GM23338 (cell line): ENCODE results near the gene RPL28.

Experiments
- CREB1 ChIP-seq: fragments of 250-450 bp; sonication (Bioruptor Pico); IDR thresholded peaks from 2 replicates; pipeline ENCODE4 v1.5.0; 2020; ENCODE audit warnings: low read depth, mild to moderate bottlenecking, moderate library complexity
- EZH2 ChIP-seq: fragments of 200-600 bp; sonication (generic); IDR thresholded peaks from one replicate; pipeline ENCODE4 v1.8.0; 2017; ENCODE audit warnings: antibody characterized with exemption, mild to moderate bottlenecking, low read depth; ENCODE audit not compliant: unreplicated experiment
- EZH2phosphoT487 ChIP-seq: fragments of 200-600 bp; sonication (generic); IDR thresholded peaks from one replicate; pipeline ENCODE4 v1.8.1; 2018; ENCODE audit warnings: antibody characterized with exemption; ENCODE audit not compliant: unreplicated experiment
- JUNB ChIP-seq: IDR thresholded peaks from one replicate; pipeline ENCODE4 v1.6.1; 2016; ENCODE audit warnings: antibody characterized with exemption; ENCODE audit not compliant: unreplicated experiment
- NANOG ChIP-seq: IDR thresholded peaks from 2 replicates; pipeline ENCODE4 v1.6.1; 2016; ENCODE audit warnings: antibody characterized with exemption, borderline replicate concordance
- POLR2AphosphoS5 ChIP-seq: IDR thresholded peaks from 2 replicates; pipeline ENCODE4 v1.6.1; 2016; ENCODE audit warnings: antibody characterized with exemption, low read depth
- REST ChIP-seq: IDR thresholded peaks from one replicate; pipeline ENCODE4 v1.6.1; 2018; ENCODE audit warnings: antibody characterized with exemption; ENCODE audit not compliant: unreplicated experiment
- STAT1 ChIP-seq: IDR thresholded peaks from one replicate; pipeline ENCODE4 v1.6.1; 2016; ENCODE audit warnings: antibody characterized with exemption; ENCODE audit not compliant: unreplicated experiment
- ZNF114 ChIP-seq: fragments of 250-450 bp; sonication (Bioruptor Pico); IDR thresholded peaks from 2 replicates; pipeline ENCODE4 v1.5.0; 2020; ENCODE audit warnings: mild to moderate bottlenecking, moderate library complexity
- ZNF331 ChIP-seq: fragments of 250-450 bp; sonication (Bioruptor Pico); IDR thresholded peaks from 2 replicates; pipeline ENCODE4 v1.5.0; 2020; ENCODE audit warnings: low read depth, mild to moderate bottlenecking, moderate library complexity
- TF ChIP-seq, protein P1 (sequence below), 2 experiments: fragments of 200-600 bp in 1 of 2; sonication (generic) in 1 of 2; conservative IDR thresholded peaks; 2 replicates each; pipeline versions ENCODE4 v1.5.1 to v1.6.1; 2016 to 2017; ENCODE audit warnings: antibody characterized with exemption in 2 of 2, low read depth in 2 of 2, mild to moderate bottlenecking in 2 of 2, moderate library complexity in 1 of 2
- TF ChIP-seq, protein P2 (sequence below): IDR thresholded peaks from 2 replicates; pipeline ENCODE4 v1.6.1; 2016; ENCODE audit warnings: antibody characterized with exemption

DNA sequence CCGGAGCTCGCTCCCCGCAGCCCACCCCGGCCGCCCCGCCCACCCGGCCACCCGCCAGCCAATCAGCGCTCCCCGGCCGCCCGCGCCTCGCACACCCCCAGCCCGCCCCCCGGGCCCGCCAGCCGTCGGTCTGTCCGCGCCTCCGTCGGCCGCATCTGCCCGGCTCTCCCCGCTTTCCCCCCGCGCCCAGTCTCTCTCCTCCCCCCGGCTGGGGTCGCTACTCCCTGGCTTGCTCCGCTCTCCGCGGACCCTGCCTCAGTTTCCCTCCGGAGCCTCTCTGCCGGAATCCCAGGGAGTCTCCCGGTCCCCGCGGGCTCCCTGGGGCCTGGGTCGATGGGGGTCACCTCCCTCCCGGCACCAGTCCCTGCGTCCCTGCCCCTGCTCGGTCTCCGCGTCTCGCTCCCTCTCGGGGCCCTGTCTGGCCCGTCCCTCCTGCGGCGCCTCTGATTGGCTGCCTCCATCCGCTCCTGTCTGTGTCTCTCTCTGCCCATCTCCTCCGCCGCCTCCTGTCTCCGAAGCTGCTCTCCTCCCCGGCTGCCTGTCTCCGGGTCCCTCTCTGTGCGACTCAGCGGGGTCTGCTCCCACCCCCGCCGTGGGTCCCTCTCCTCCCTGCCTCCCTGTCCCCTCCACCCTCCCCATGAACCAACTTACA, 16.0 kb upstream of the RPL28 start:
- no peak for TF ChIP-seq EZH2
- TF ChIP-seq ZNF331 (CRISPR knock-in tag): no peak
- TF ChIP-seq, protein P1, sequence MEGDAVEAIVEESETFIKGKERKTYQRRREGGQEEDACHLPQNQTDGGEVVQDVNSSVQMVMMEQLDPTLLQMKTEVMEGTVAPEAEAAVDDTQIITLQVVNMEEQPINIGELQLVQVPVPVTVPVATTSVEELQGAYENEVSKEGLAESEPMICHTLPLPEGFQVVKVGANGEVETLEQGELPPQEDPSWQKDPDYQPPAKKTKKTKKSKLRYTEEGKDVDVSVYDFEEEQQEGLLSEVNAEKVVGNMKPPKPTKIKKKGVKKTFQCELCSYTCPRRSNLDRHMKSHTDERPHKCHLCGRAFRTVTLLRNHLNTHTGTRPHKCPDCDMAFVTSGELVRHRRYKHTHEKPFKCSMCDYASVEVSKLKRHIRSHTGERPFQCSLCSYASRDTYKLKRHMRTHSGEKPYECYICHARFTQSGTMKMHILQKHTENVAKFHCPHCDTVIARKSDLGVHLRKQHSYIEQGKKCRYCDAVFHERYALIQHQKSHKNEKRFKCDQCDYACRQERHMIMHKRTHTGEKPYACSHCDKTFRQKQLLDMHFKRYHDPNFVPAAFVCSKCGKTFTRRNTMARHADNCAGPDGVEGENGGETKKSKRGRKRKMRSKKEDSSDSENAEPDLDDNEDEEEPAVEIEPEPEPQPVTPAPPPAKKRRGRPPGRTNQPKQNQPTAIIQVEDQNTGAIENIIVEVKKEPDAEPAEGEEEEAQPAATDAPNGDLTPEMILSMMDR (conservative IDR thresholded peaks at IDR 0.05; ENCODE audit: low read depth in 2 of 2): no peak
- TF ChIP-seq REST: no peak
- TF ChIP-seq POLR2AphosphoS5: 0 out of 2 replicates have a peak, but pooled peaks have one; percentile 24
- no peak for TF ChIP-seq EZH2phosphoT487
- no peak for TF ChIP-seq ZNF114 (CRISPR knock-in tag)
- TF ChIP-seq, protein P2, sequence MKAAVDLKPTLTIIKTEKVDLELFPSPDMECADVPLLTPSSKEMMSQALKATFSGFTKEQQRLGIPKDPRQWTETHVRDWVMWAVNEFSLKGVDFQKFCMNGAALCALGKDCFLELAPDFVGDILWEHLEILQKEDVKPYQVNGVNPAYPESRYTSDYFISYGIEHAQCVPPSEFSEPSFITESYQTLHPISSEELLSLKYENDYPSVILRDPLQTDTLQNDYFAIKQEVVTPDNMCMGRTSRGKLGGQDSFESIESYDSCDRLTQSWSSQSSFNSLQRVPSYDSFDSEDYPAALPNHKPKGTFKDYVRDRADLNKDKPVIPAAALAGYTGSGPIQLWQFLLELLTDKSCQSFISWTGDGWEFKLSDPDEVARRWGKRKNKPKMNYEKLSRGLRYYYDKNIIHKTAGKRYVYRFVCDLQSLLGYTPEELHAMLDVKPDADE: no peak
- no peak for TF ChIP-seq JUNB
- TF ChIP-seq CREB1 (CRISPR knock-in tag): no peak
- no peak for TF ChIP-seq NANOG
- no peak for TF ChIP-seq STAT1
